ENCODE results near the gene P2RX4. TPM values are rescaled to one million over a fixed set of nuclear protein-coding genes. Genes with fewer than 3 reads are reported as not detected.

The P2RX4 gene
- total and polyA plus RNA-seq, 2 of the 4 experiments (the other 2 are of a cell fraction) = 9.5 to 12.6 TPM

- H3K27ac ChIP-seq (ENCODE audit: insufficient read depth, low read length) = no peak overlapping the region
- H2BK5ac ChIP-seq (ENCODE audit: low read depth, low read length, poor library complexity, severe bottlenecking) = no peak overlapping the region
- no peak overlapping the region for H2BK15ac ChIP-seq (ENCODE audit: low read depth, low read length)
- H3K9ac ChIP-seq (ENCODE audit: low read depth, low read length) = no peak overlapping the region
- H3K9me3 ChIP-seq (ENCODE audit: control insufficient read depth, insufficient read depth, low read length) = no peaks in the 10 kb centered on the region
- H3K14ac ChIP-seq (replicated peaks; ENCODE audit: low read depth, low read length) = no peak overlapping the region
- peak; percentile 26 for DNase-seq
- H2AK5ac ChIP-seq (ENCODE audit: low read depth, low read length) = no peak overlapping the region
- H2AFZ ChIP-seq (replicated peaks; ENCODE audit: low read length, poor library complexity) = peak overlapping the region; percentile 57
- peaks cover 7% of the 10 kb centered on the region for H4K20me1 ChIP-seq (ENCODE audit: insufficient read depth, low read length)
- H3K4ac ChIP-seq (ENCODE audit: low read depth, low read length) = peak overlapping the region; percentile 4; the same call in 1 of the 2 replicates
- no peak overlapping the region for H4K5ac ChIP-seq (ENCODE audit: low read depth, low read length)
- no peak for TF ChIP-seq CHD1 (IDR thresholded peaks at IDR 0.05; ENCODE audit: low read depth, low read length)
- TF ChIP-seq RCOR1 (IDR thresholded peaks at IDR 0.05; ENCODE audit: insufficient replicate concordance, low read length) = no peak
- TF ChIP-seq BHLHE40 (IDR thresholded peaks at IDR 0.05; ENCODE audit: low read depth, low read length) = no peak
- no peak for TF ChIP-seq MAZ (IDR thresholded peaks at IDR 0.05; ENCODE audit: borderline replicate concordance, low read depth, low read length)
- TF ChIP-seq CTCF (conservative IDR thresholded peaks at IDR 0.05; ENCODE audit: low read depth, low read length) = no peak
- no peak for TF ChIP-seq ELK1 (IDR thresholded peaks at IDR 0.05; ENCODE audit: borderline replicate concordance, low read depth, low read length)
- no peak for TF ChIP-seq NFE2L2 (IDR thresholded peaks at IDR 0.05; ENCODE audit: low read depth, low read length)
- TF ChIP-seq POLR2A (IDR thresholded peaks at IDR 0.05; ENCODE audit: low read depth, low read length) = no peak
- no peak for TF ChIP-seq RAD21 (IDR thresholded peaks at IDR 0.05; ENCODE audit: low read length)
- peak; percentile 72 for ATAC-seq (ENCODE audit: low read depth)
- peaks cover 15 to 57% of the 10 kb centered on the region in 2 experiments for H3K79me1 ChIP-seq (ENCODE audit: low read depth in 1 of 2, low read length in 2 of 2)
- no peak overlapping the region; the same call in 1 of the 2 replicates for H3K4me2 ChIP-seq (ENCODE audit: low read depth, low read length)
- dilution Hi-C loops (cut with HindIII; ENCODE audit: low sequenced_read_pairs, unreplicated experiment) (no loop called here), intact Hi-C loops (cut with micrococcal nuclease) (no loop called here), in situ Hi-C loops (cut with MboI; ENCODE audit: low sequenced_read_pairs) (no loop called here)
- no peak overlapping the region for H3K18ac ChIP-seq (ENCODE audit: low read depth, low read length)
- no peak overlapping the region for H2BK120ac ChIP-seq (ENCODE audit: low read depth, low read length)
- no peak overlapping the region for H3K23ac ChIP-seq (ENCODE audit: low read depth, low read length)
- H3K36me3 ChIP-seq (ENCODE audit: control insufficient read depth, insufficient read depth, low read length) = peaks cover 4% of the 10 kb centered on the region
- peak overlapping the region; percentile 29; the same call in 1 of the 2 replicates for H2BK20ac ChIP-seq (ENCODE audit: low read depth, low read length)
- no peaks in the 10 kb centered on the region for H3K27me3 ChIP-seq (ENCODE audit: control insufficient read depth, insufficient read depth, low read length)
- H3K4me3 ChIP-seq (ENCODE audit: insufficient read depth, low read depth, low read length) = no peak overlapping the region
- 62% methylated on average over 5 of the region's 10 CpGs; no CpG with 5 or more reads in 1 of the 2 experiments for WGBS, 2 experiments (ENCODE audit: extremely low coverage in 2 of 2, insufficient read length in 1 of 2)
- no peak overlapping the region for H3K56ac ChIP-seq (ENCODE audit: extremely low read depth, insufficient read depth, low read length)
- no TSS peak for BruUV-seq (replicated peaks)
- H4K91ac ChIP-seq (ENCODE audit: insufficient read depth, low read depth, low read length) = no peak overlapping the region
- peaks cover 8% of the 10 kb centered on the region for H3K9me1 ChIP-seq (ENCODE audit: insufficient read depth, low read length)
- ChIA-PET CTCF (no interaction called here), POLR2A (ENCODE audit: unreplicated experiment) (interaction anchor here (0.6 kb wide), 1 partner anchor 17 kb away, joined by 6 read pairs; the partner anchor contains the start of gene CAMKK2)
- peak overlapping the region; percentile 41 to 56; a peak in 1 of 4 replicates for H4K8ac ChIP-seq (ENCODE audit: low read depth in 2 of 2, low read length in 2 of 2)
- H2AK9ac ChIP-seq (replicated peaks; ENCODE audit: low read depth, low read length, poor library complexity) = no peak overlapping the region
- H3K4me1 ChIP-seq (ENCODE audit: control insufficient read depth, insufficient read depth, low read length) = peaks cover 6% of the 10 kb centered on the region
Measured at GRCh38 chr12:121279507-121279915, 69.6 kb downstream of the P2RX4 start.
